ENCODE data around the gene NNAT.

DNA sequence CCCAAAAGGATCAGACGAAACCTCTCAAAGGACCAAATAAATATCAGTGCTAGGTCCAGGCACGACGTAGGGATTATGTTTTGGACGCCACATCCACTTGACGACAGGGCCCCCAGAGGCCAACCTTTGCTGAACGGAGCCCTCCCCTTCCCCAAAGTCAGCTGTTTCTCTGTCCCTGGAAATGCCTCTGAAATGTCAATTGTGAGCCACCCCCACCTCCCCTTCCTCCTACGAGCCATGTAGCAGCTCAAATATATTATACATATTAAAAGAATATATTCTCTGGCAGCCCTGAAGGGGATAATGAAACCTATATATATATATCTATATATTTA lies 46.2 kb downstream of the NNAT start:
- TF ChIP-seq, protein P1, sequence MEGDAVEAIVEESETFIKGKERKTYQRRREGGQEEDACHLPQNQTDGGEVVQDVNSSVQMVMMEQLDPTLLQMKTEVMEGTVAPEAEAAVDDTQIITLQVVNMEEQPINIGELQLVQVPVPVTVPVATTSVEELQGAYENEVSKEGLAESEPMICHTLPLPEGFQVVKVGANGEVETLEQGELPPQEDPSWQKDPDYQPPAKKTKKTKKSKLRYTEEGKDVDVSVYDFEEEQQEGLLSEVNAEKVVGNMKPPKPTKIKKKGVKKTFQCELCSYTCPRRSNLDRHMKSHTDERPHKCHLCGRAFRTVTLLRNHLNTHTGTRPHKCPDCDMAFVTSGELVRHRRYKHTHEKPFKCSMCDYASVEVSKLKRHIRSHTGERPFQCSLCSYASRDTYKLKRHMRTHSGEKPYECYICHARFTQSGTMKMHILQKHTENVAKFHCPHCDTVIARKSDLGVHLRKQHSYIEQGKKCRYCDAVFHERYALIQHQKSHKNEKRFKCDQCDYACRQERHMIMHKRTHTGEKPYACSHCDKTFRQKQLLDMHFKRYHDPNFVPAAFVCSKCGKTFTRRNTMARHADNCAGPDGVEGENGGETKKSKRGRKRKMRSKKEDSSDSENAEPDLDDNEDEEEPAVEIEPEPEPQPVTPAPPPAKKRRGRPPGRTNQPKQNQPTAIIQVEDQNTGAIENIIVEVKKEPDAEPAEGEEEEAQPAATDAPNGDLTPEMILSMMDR (IDR thresholded peaks at IDR 0.05; ENCODE audit: extremely low read depth in 1 of 2, insufficient read depth in 1 of 2, low read depth in 1 of 2, low read length in 2 of 2) = no peak
- TF ChIP-seq EZH2 (IDR thresholded peaks at IDR 0.05; ENCODE audit: borderline replicate concordance, low read depth, low read length, severe bottlenecking) (no peak), POLR2A (IDR thresholded peaks at IDR 0.05; ENCODE audit: low read depth, low read length) (no peak), JUN (IDR thresholded peaks at IDR 0.05; ENCODE audit: borderline replicate concordance, insufficient read depth, insufficient read length, low read depth) (no peak), MYC (IDR thresholded peaks at IDR 0.05; ENCODE audit: low read depth, low read length) (no peak), POLR2AphosphoS5 (IDR thresholded peaks at IDR 0.05; ENCODE audit: insufficient read depth, low read depth, low read length) (no peak)
- TF ChIP-seq, protein P2, sequence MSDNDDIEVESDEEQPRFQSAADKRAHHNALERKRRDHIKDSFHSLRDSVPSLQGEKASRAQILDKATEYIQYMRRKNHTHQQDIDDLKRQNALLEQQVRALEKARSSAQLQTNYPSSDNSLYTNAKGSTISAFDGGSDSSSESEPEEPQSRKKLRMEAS (IDR thresholded peaks at IDR 0.05; ENCODE audit: insufficient read depth, insufficient read length) = no peak

Measured in endothelial cell of umbilical vein (primary cell).